Astrocyte of the hippocampus (primary cell): Measurements from ENCODE around the gene DNAAF6.

Experiments
- DNase-seq: peaks from one replicate; pipeline ENCODE4 v3.0.0; 2011; ENCODE audit warnings: low read depth, low spot score

Gene DNAAF6

GRCh38 chrX:107293056-107293455, 86.6 kb downstream of the DNAAF6 start:
- DNase-seq, result no peak
